Measurements from ENCODE around the gene RUNX2.

The RUNX2 gene

GRCh38 chr6:45631396-45631795 is 303.3 kb downstream of the RUNX2 start:
- DNase-seq = peak; percentile 77

GRCh38 chr6:45633272-45633908 is 305.3 kb downstream of the RUNX2 start:
- DNase-seq = no peak

- no peak for DNase-seq
Measured at GRCh38 chr6:45634231-45634630, 306.1 kb downstream of the RUNX2 start.

GRCh38 chr6:45635284-45635867 is 307.2 kb downstream of the RUNX2 start:
- DNase-seq = no peak

GRCh38 chr6:45637056-45637455 is 308.9 kb downstream of the RUNX2 start:
- no peak for DNase-seq

GRCh38 chr6:45637611-45638257 is 309.6 kb downstream of the RUNX2 start:
- DNase-seq = no peak

GRCh38 chr6:45640081-45640491 is 312.0 kb downstream of the RUNX2 start:
- no peak for DNase-seq

- no peak for DNase-seq
Measured at GRCh38 chr6:45640811-45641210, 312.7 kb downstream of the RUNX2 start.

- no peak for DNase-seq
Measured at GRCh38 chr6:45642331-45643125, 314.4 kb downstream of the RUNX2 start.

- DNase-seq = no peak
Measured at GRCh38 chr6:45643126-45643525, 315.0 kb downstream of the RUNX2 start.

- DNase-seq = no peak
Measured at GRCh38 chr6:45644720-45645119, 316.6 kb downstream of the RUNX2 start.

GRCh38 chr6:45645302-45645701 is 317.2 kb downstream of the RUNX2 start:
- no peak for DNase-seq

- peak; percentile 36 for DNase-seq
Measured at GRCh38 chr6:45647341-45648261, 319.5 kb downstream of the RUNX2 start.

GRCh38 chr6:45648262-45648620 is 320.1 kb downstream of the RUNX2 start:
- no peak for DNase-seq

GRCh38 chr6:45650524-45651135 is 322.5 kb downstream of the RUNX2 start:
- DNase-seq = no peak

- no peak for DNase-seq
Measured at GRCh38 chr6:45651301-45651700, 323.2 kb downstream of the RUNX2 start.

- no peak for DNase-seq
Measured at GRCh38 chr6:45652416-45652815, 324.3 kb downstream of the RUNX2 start.

GRCh38 chr6:45653117-45653883 is 325.2 kb downstream of the RUNX2 start:
- DNase-seq = no peak

- no peak for DNase-seq
Measured at GRCh38 chr6:45654673-45655072, 326.5 kb downstream of the RUNX2 start.

GRCh38 chr6:45655745-45656476 is 327.8 kb downstream of the RUNX2 start:
- no peak for DNase-seq

GRCh38 chr6:45657226-45657625 is 329.1 kb downstream of the RUNX2 start:
- no peak for DNase-seq
